Measurements from ENCODE around the gene SLC16A3.
A peak's percentile ranks its signal among the peaks of the same experiment; 100 is the strongest.

Gene SLC16A3

DNA sequence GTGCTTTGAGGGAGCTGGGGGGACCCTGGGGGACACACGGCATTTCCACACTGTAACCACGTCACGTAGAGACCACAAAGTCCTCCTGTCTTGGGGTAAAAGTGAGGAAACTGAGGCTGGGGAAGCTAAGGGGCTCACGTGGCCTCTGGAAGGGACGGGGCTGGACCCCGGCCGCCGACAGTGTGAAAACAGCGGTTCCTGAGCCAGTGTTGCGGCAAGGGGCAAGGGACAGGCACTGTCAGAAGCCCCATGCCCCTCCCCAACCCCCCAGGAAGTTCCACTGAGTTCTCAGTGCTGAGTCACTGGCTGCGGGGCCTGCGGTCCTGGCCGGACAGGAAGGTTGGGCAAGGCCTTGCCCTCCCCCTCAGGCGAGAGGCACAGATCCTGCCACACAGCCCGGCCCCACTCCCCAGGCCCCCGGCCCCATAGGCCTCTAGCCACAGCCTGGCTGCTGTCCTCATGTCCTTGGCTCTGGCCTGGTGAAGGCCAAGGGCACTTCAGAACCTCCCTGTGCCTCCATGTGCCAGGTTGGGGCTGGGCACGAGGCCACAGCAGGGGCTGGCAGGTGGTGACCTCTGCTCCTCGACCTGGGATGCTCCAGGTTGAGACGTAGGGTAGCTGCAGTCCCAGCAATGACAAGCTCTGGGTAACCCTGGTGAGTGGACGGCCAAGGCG is 11.2 kb upstream of the SLC16A3 start:
- peak; percentile 58 for ATAC-seq
- no peak for TF ChIP-seq PPARA (CRISPR knock-in tag; IDR thresholded peaks at IDR 0.05; ENCODE audit: borderline replicate concordance)
- TF ChIP-seq POU6F1 (CRISPR knock-in tag; IDR thresholded peaks at IDR 0.05; ENCODE audit: borderline replicate concordance, low read depth): no peak
- TF ChIP-seq ESRRG (CRISPR knock-in tag; IDR thresholded peaks at IDR 0.05): no peak
- TF ChIP-seq ZNF8 (CRISPR knock-in tag; IDR thresholded peaks at IDR 0.05): no peak
- TF ChIP-seq TCF4 (CRISPR knock-in tag; IDR thresholded peaks at IDR 0.05; ENCODE audit: borderline replicate concordance): no peak
- no peak for TF ChIP-seq CSDC2 (CRISPR knock-in tag; IDR thresholded peaks at IDR 0.05)

DNA sequence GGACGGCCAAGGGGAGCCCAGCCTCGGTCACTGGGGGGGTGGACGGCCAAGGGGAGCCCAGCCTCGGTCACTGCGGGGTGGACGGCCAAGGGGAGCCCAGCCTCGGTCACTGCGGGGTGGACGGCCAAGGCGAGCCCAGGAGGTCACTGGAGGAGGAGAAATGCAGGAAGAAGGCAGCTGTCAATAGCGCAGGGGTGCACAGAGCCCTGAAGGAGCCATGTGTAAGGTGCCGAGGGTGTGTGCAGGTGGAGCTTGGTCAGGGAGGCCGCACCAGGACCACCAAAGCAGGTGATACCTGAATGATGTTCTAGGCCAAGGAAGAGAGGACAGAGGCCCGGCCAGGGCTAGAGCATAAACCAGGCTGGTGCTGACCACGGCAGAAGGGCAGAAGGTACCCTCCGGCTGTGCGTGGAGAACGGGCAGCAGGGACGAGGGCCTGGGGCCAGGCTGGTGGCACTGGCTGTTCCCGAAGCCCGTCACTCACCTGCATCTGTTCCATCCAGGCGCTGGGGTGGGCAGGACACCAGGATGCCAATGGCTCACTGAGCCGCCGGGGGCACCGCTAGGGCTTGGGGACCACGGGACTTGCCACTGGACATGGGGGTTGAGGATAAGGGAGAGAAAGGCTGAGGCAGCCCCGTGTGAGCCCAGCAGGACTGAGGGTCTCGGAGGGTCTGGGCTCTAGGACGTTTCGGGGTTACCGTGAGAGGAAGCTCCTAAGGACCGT is 10.3 kb upstream of the SLC16A3 start:
- no peak for ATAC-seq

DNA sequence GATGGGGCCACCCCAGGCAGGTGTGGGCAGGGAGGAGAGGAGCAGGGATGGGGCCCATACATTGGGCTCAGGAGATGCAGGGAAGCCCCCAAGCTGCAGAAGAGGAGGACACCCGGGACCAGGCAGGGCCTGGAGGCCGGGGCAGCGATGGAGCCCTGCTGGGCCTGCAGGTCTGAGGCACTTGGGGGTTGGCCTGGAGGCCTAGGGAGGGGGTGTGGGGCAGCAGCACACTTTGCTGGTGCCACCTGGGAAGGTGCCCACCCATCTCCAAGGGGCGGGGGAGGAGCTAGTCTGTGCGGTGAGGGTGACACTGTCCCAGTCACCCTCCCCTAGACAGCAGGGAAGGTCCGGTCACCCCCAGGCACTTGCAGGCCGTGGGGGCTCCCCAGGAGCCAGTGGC is 9.8 kb upstream of the SLC16A3 start:
- ATAC-seq: no peak
- no peak for TF ChIP-seq ZFP3 (CRISPR knock-in tag; IDR thresholded peaks at IDR 0.05)
- no peak for TF ChIP-seq ARNTL (CRISPR knock-in tag; IDR thresholded peaks at IDR 0.05; ENCODE audit: borderline replicate concordance, low read depth)
- TF ChIP-seq CSRNP3 (CRISPR knock-in tag; IDR thresholded peaks at IDR 0.05): no peak
- TF ChIP-seq SNAI2 (CRISPR knock-in tag; IDR thresholded peaks at IDR 0.05): no peak
- no peak for TF ChIP-seq ISL1 (CRISPR knock-in tag; IDR thresholded peaks at IDR 0.05)
- no peak for TF ChIP-seq POU6F1 (CRISPR knock-in tag; IDR thresholded peaks at IDR 0.05; ENCODE audit: borderline replicate concordance, low read depth)
- TF ChIP-seq ZFP30 (CRISPR knock-in tag; IDR thresholded peaks at IDR 0.05): no peak
- TF ChIP-seq ESRRG (CRISPR knock-in tag; IDR thresholded peaks at IDR 0.05): no peak
- no peak for TF ChIP-seq RARB (CRISPR knock-in tag; IDR thresholded peaks at IDR 0.05)
- no peak for TF ChIP-seq TCF4 (CRISPR knock-in tag; IDR thresholded peaks at IDR 0.05; ENCODE audit: borderline replicate concordance)
- no peak for TF ChIP-seq ZC3H10 (CRISPR knock-in tag; IDR thresholded peaks at IDR 0.05)
- TF ChIP-seq ZNF565 (CRISPR knock-in tag; conservative IDR thresholded peaks at IDR 0.05; ENCODE audit: low read depth): no peak
- no peak for TF ChIP-seq ZNF8 (CRISPR knock-in tag; IDR thresholded peaks at IDR 0.05)

More for the DNA sequence above, 10.3 kb upstream of the SLC16A3 start:
- no peak for TF ChIP-seq ZFP3 (CRISPR knock-in tag; IDR thresholded peaks at IDR 0.05)
- TF ChIP-seq, protein P1, sequence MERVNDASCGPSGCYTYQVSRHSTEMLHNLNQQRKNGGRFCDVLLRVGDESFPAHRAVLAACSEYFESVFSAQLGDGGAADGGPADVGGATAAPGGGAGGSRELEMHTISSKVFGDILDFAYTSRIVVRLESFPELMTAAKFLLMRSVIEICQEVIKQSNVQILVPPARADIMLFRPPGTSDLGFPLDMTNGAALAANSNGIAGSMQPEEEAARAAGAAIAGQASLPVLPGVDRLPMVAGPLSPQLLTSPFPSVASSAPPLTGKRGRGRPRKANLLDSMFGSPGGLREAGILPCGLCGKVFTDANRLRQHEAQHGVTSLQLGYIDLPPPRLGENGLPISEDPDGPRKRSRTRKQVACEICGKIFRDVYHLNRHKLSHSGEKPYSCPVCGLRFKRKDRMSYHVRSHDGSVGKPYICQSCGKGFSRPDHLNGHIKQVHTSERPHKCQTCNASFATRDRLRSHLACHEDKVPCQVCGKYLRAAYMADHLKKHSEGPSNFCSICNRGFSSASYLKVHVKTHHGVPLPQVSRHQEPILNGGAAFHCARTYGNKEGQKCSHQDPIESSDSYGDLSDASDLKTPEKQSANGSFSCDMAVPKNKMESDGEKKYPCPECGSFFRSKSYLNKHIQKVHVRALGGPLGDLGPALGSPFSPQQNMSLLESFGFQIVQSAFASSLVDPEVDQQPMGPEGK (CRISPR knock-in tag; IDR thresholded peaks at IDR 0.05; ENCODE audit: borderline replicate concordance): no peak
- TF ChIP-seq, protein P2, sequence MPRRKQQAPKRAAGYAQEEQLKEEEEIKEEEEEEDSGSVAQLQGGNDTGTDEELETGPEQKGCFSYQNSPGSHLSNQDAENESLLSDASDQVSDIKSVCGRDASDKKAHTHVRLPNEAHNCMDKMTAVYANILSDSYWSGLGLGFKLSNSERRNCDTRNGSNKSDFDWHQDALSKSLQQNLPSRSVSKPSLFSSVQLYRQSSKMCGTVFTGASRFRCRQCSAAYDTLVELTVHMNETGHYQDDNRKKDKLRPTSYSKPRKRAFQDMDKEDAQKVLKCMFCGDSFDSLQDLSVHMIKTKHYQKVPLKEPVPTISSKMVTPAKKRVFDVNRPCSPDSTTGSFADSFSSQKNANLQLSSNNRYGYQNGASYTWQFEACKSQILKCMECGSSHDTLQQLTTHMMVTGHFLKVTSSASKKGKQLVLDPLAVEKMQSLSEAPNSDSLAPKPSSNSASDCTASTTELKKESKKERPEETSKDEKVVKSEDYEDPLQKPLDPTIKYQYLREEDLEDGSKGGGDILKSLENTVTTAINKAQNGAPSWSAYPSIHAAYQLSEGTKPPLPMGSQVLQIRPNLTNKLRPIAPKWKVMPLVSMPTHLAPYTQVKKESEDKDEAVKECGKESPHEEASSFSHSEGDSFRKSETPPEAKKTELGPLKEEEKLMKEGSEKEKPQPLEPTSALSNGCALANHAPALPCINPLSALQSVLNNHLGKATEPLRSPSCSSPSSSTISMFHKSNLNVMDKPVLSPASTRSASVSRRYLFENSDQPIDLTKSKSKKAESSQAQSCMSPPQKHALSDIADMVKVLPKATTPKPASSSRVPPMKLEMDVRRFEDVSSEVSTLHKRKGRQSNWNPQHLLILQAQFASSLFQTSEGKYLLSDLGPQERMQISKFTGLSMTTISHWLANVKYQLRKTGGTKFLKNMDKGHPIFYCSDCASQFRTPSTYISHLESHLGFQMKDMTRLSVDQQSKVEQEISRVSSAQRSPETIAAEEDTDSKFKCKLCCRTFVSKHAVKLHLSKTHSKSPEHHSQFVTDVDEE (CRISPR knock-in tag; IDR thresholded peaks at IDR 0.05): no peak
- TF ChIP-seq OSR1 (CRISPR knock-in tag; IDR thresholded peaks at IDR 0.05): no peak
- no peak for TF ChIP-seq TOX (CRISPR knock-in tag; IDR thresholded peaks at IDR 0.05; ENCODE audit: borderline replicate concordance)
- TF ChIP-seq ARNTL (CRISPR knock-in tag; IDR thresholded peaks at IDR 0.05; ENCODE audit: borderline replicate concordance, low read depth): no peak
- no peak for TF ChIP-seq ZFP30 (CRISPR knock-in tag; IDR thresholded peaks at IDR 0.05)
- TF ChIP-seq ZNF8 (CRISPR knock-in tag; IDR thresholded peaks at IDR 0.05): no peak
- no peak for TF ChIP-seq BACH2 (CRISPR knock-in tag; IDR thresholded peaks at IDR 0.05; ENCODE audit: borderline replicate concordance)
- TF ChIP-seq, protein P3, sequence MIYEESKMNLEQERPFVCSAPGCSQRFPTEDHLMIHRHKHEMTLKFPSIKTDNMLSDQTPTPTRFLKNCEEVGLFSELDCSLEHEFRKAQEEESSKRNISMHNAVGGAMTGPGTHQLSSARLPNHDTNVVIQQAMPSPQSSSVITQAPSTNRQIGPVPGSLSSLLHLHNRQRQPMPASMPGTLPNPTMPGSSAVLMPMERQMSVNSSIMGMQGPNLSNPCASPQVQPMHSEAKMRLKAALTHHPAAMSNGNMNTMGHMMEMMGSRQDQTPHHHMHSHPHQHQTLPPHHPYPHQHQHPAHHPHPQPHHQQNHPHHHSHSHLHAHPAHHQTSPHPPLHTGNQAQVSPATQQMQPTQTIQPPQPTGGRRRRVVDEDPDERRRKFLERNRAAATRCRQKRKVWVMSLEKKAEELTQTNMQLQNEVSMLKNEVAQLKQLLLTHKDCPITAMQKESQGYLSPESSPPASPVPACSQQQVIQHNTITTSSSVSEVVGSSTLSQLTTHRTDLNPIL (CRISPR knock-in tag; IDR thresholded peaks at IDR 0.05; ENCODE audit: low read depth): no peak
- TF ChIP-seq PPARA (CRISPR knock-in tag; IDR thresholded peaks at IDR 0.05; ENCODE audit: borderline replicate concordance): no peak
- TF ChIP-seq ISL1 (CRISPR knock-in tag; IDR thresholded peaks at IDR 0.05): no peak
- no peak for TF ChIP-seq SNAI2 (CRISPR knock-in tag; IDR thresholded peaks at IDR 0.05)
- TF ChIP-seq ZNF565 (CRISPR knock-in tag; conservative IDR thresholded peaks at IDR 0.05; ENCODE audit: low read depth): no peak
